GM12878 (cell line): ENCODE data around the gene CLEC16A. TPM values are rescaled to one million over a fixed set of nuclear protein-coding genes. Genes with fewer than 3 reads are reported as not detected.

Experiments used
- ATAC-seq: fragments of 200-7000 bp; cut with Tn5 transposase; 3 replicates; pipeline ENCODE4 v1.9.1; 2020; ENCODE audit warnings: mild to moderate bottlenecking, moderate library complexity
- BruUV-seq: library from RNA; stranded (reverse); fragments of 400-500 nt; replicated peaks from 2 replicates; lab custom pipeline; 2021; lab: Mats Ljungman, UMichigan
- CTCF ChIA-PET: fragments of 300-600 bp; sonication (Branson Sonifier 250); formaldehyde crosslinking; extraction: SDS; loops from one replicate; lab custom pipeline; 2021; ENCODE audit warnings: inconsistent platforms; lab: Yijun Ruan, JAX
- POLR2A ChIA-PET: fragments of 350-600 bp; formaldehyde crosslinking; extraction: SDS; loops from one replicate; lab custom pipeline; 2021; ENCODE audit warnings: inconsistent platforms; lab: Charles Lee
- RAD21 ChIA-PET: fragments of 300-600 bp; sonication (Branson Sonifier 250); formaldehyde crosslinking; loops from one replicate; lab custom pipeline; 2023; ENCODE audit warnings: antibody characterized with exemption; ENCODE audit not compliant: unreplicated experiment; lab: Charles Lee
- SMC1A ChIA-PET: fragments of 300-600 bp; sonication (Branson Sonifier 250); formaldehyde crosslinking; loops from one replicate; lab custom pipeline; 2023; ENCODE audit not compliant: unreplicated experiment, uncharacterized antibody; lab: Charles Lee
- DNase-seq: peaks from one replicate; pipeline ENCODE4 v3.0.0-alpha.2; 2011; ENCODE audit warnings: low read depth, low spot score
- FAIRE-seq: peaks from 3 replicates; lab custom pipeline; 2011; peaks lifted over from hg19 to GRCh38; lab: Jason Lieb, UNC
- H2AFZ ChIP-seq: 2 replicates; pipeline ENCODE4 v1.6.0; 2011; ENCODE audit warnings: low read depth, low read length, control low read depth; ENCODE audit not compliant: control insufficient read depth
- H3K27ac ChIP-seq: 2 replicates; pipeline ENCODE4 v1.5.1; 2011; ENCODE audit warnings: control low read depth; ENCODE audit not compliant: control insufficient read depth, insufficient read depth
- H3K27me3 ChIP-seq, 2 experiments: replicated peaks in 1 of 2; 2 replicates each; pipeline versions ENCODE4 v1.6.0 to v1.6.1; 2011; ENCODE audit warnings: low read length in 1 of 2; ENCODE audit not compliant: control insufficient read depth in 2 of 2, insufficient read depth in 2 of 2
- H3K36me3 ChIP-seq, 2 experiments: 2 replicates each; pipeline ENCODE4 v1.5.1; 2011; ENCODE audit warnings: low read length in 1 of 2; ENCODE audit not compliant: control insufficient read depth in 2 of 2, insufficient read depth in 2 of 2
- H3K4me1 ChIP-seq: 2 replicates; pipeline ENCODE4 v1.6.1; 2011; ENCODE audit warnings: mild to moderate bottlenecking, low read length, moderate library complexity, mixed read lengths; ENCODE audit not compliant: control insufficient read depth, insufficient read depth
- H3K4me2 ChIP-seq: 2 replicates; pipeline ENCODE4 v1.6.0; 2011; ENCODE audit warnings: control low read depth; ENCODE audit not compliant: control insufficient read depth, insufficient read depth
- H3K4me3 ChIP-seq: fragments of 200-600 bp; sonication (generic); 2 replicates; pipeline ENCODE4 v1.5.1; 2016
- H3K79me2 ChIP-seq: 2 replicates; pipeline ENCODE4 v1.6.0; 2011; ENCODE audit warnings: low read length; ENCODE audit not compliant: control insufficient read depth, insufficient read depth
- H3K9ac ChIP-seq: 2 replicates; pipeline ENCODE4 v1.8.0; 2011; ENCODE audit warnings: low read length, control low read depth, mixed read lengths; ENCODE audit not compliant: control insufficient read depth, insufficient read depth
- H3K9me3 ChIP-seq: replicated peaks from 3 replicates; pipeline ENCODE4 v1.5.1; 2011; ENCODE audit warnings: mild to moderate bottlenecking, low read length; ENCODE audit not compliant: control insufficient read depth, insufficient read depth
- H4K20me1 ChIP-seq: 2 replicates; pipeline ENCODE4 v1.6.0; 2011; ENCODE audit not compliant: control insufficient read depth, insufficient read depth
- BHLHE40 ChIP-seq, 2 experiments: fragments of 450-650 bp in 1 of 2; IDR thresholded peaks; 2 replicates each; pipeline ENCODE4 v1.6.1; 2011 to 2017; ENCODE audit warnings: low read depth in 2 of 2, borderline replicate concordance in 1 of 2, improper control_type of control experiment in 1 of 2, low read length in 1 of 2, mild to moderate bottlenecking in 1 of 2
- MEF2B ChIP-seq: fragments of 450-650 bp; IDR thresholded peaks from 2 replicates; pipeline ENCODE4 v1.6.1; 2018; ENCODE audit warnings: mild to moderate bottlenecking, moderate library complexity; ENCODE audit not compliant: partially characterized antibody, poor library complexity, severe bottlenecking
- MXI1 ChIP-seq: fragments of 150-350 bp; IDR thresholded peaks from 2 replicates; pipeline ENCODE4 v1.6.1; 2011; ENCODE audit warnings: low read depth, mild to moderate bottlenecking, inconsistent platforms, low read length, improper control_type of control experiment
- PAX5 ChIP-seq: IDR thresholded peaks from 2 replicates; pipeline ENCODE4 v1.6.1; 2011; ENCODE audit warnings: low read depth, low read length, borderline replicate concordance
- PML ChIP-seq: IDR thresholded peaks from 2 replicates; pipeline ENCODE4 v1.6.1; 2012; ENCODE audit warnings: low read length, inconsistent platforms
- POLR2A ChIP-seq: IDR thresholded peaks from 2 replicates; pipeline ENCODE4 v1.6.1; 2011; ENCODE audit warnings: low read depth, mild to moderate bottlenecking, low read length
- POLR2AphosphoS2 ChIP-seq: IDR thresholded peaks from 2 replicates; pipeline ENCODE4 v1.6.1; 2011; ENCODE audit warnings: low read depth, mild to moderate bottlenecking, low read length, improper control_type of control experiment, moderate library complexity
- POU2F2 ChIP-seq: IDR thresholded peaks from 3 replicates; pipeline ENCODE4 v1.6.1; 2011; ENCODE audit warnings: low read depth, mild to moderate bottlenecking, low read length, borderline replicate concordance
- SP1 ChIP-seq: IDR thresholded peaks from one replicate; pipeline ENCODE4 v1.6.1; 2011; ENCODE audit warnings: low read depth, low read length
- TARDBP ChIP-seq: IDR thresholded peaks from 2 replicates; pipeline ENCODE4 v1.6.1; 2016; ENCODE audit warnings: borderline replicate concordance
- ZBED1 ChIP-seq: IDR thresholded peaks from 2 replicates; pipeline ENCODE4 v1.6.1; 2016; ENCODE audit warnings: borderline replicate concordance
- WGBS: methylation state at CpG from one replicate; pipeline ENCODE4 v1.1.6; 2016; ENCODE audit warnings: low lambda C conversion rate; ENCODE audit not compliant: insufficient replicate concordance, insufficient coverage; ENCODE audit errors: missing lambda C conversion rate; 5-methylcytosine and 5-hydroxymethylcytosine counted together
- in situ Hi-C: fragments of 300-500 bp; cut with MboI; formaldehyde crosslinking; loops from 9 replicates; pipeline ENCODE4 v1.14.3; 2018; ENCODE audit warnings: mixed read lengths
- intact Hi-C: fragments of 100-400 bp; cut with micrococcal nuclease; formaldehyde crosslinking; loops from one replicate; pipeline ENCODE4 v1.14.2; 2022; ENCODE audit not compliant: unreplicated experiment
- polyA plus RNA-seq, 11 experiments: library from polyadenylated mRNA; depleted of rRNA in 4 of 11; unstranded in 6 of 11; stranded (reverse) in 5 of 11; fragments of >200 nt; fragmentation: Nextera tagmentation in 4 of 11; fragmentation: Illumina TruSeq in 1 of 11; extraction: Ambion mirVana in 4 of 11; extraction: Trizol in 1 of 11; gene quantifications; 1 replicate in 1 of 11; 2 replicates in 10 of 11; pipeline versions ENCODE4 v1.2.1 to v1.2.3, GENCODE V29; 2011 to 2016; ENCODE audit warnings: inconsistent platforms in 2 of 11, missing spikeins in 2 of 11, low read depth in 1 of 11
- total RNA-seq, 4 experiments: library from RNA; depleted of rRNA in 3 of 4; stranded (reverse); fragments of >200 nt in 3 of 4; fragmentation: Illumina TruSeq in 1 of 4; extraction: Trizol in 1 of 4; gene quantifications; 2 replicates each; pipeline versions ENCODE4 v1.2.1 to v1.2.3, GENCODE V29; 2013 to 2021
- TF ChIP-seq, protein P1 (sequence below): fragments of 450-650 bp; IDR thresholded peaks from 2 replicates; pipeline ENCODE4 v1.6.1; 2016; ENCODE audit warnings: mild to moderate bottlenecking, moderate library complexity, borderline replicate concordance
- TF ChIP-seq, protein P2 (sequence below): fragments of 450-650 bp; IDR thresholded peaks from 2 replicates; pipeline ENCODE4 v1.6.1; 2017; ENCODE audit warnings: mild to moderate bottlenecking, moderate library complexity

Gene CLEC16A
- total and polyA plus RNA-seq, 10 of the 15 experiments (the other 5 are each of a cell fraction or from before 2014, with no cell fraction given): 1.5 to 28.8 (median 19.2) TPM

DNA sequence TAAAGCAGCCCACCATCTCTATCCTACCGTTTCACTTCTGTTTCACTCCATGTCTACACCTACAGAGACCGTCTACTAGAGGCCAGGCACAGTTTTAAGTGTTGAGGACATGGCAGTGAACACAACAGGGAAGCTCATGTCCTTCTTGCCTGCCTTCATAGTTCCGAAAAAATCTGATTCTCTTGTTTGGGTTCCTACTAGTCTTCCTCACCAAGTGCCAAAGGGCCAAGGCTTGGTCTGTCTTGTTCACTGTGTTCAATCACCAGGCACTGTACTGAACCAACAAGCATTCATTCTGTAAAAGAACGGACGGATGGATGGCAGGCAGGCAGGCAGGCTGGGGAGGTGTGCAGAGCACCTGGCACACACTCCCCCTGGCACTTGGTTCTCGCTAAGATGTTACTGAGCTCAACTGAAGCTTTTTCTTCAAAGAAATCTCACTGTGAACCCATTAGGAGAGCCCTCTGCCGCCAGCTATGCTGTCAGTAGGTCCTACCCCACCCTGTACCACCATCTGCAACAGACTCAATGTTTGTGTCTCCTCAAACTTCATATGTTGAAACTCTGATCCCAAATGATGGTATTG is 4.6 kb upstream of the CLEC16A start (continued):
- no peak for TF ChIP-seq PAX5
- no peak for TF ChIP-seq PML
- TF ChIP-seq BHLHE40 (IDR thresholded peaks at IDR 0.05; ENCODE audit: borderline replicate concordance in 1 of 2, low read depth in 2 of 2, low read length in 1 of 2): no peak
- no peak for TF ChIP-seq SP1
- TF ChIP-seq ZBED1: no peak
- TF ChIP-seq POU2F2: no peak
- no peak for TF ChIP-seq TARDBP

DNA sequence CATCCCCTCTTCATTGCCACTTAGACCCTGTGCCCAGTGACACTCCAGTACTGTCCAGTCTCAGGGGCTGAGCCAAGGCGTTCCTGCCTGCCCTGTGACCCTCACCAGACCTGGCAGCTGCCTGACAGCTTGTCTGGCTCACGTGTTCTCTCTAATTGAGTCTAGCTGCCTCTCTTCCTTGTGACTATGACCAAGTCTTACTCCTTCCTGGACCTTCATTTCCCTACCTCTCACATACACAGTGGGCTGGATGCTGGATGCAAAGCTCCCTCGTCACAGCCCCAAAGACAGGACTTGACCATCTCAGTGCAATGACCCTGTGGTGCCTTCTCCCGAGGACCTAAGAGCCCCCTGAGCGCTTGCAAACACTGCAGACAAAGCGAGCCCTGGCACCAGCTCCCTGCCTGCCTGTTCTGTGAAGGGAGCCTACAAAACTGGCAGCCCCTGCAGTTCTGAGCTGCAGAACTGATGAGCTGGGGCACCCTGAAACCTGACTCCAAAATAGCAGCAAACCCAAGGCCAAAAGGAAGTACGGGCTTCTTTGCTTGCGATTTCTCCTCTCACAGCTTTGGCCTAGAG is 3.8 kb upstream of the CLEC16A start:
- ATAC-seq (no peak), FAIRE-seq (no peak), DNase-seq (no peak)
- ChIA-PET RAD21 (interaction anchor here (0.5 to 7.1 kb wide), 10 partner anchors 9 to 1024 kb away, joined by 3 to 50 read pairs (median 4); partner anchors contain the start of gene NUBP1), SMC1A (interaction anchor here (0.8 to 3.0 kb wide), 16 partner anchors 8 to 770 kb away, joined by 3 to 12 read pairs (median 4); partner anchors contain the start of gene NUBP1), CTCF (interaction anchor here (0.6 to 6.3 kb wide), 11 partner anchors 8 to 653 kb away, joined by 3 to 63 read pairs (median 4); partner anchors contain the start of gene CIITA), POLR2A (interaction anchor here (0.5 to 3.8 kb wide), 7 partner anchors 9 to 653 kb away, joined by 3 to 24 read pairs (median 12); partner anchors contain the start of gene CIITA)
- in situ Hi-C loops: no loop called here
- peaks cover 0 to 2% of the 10 kb centered on the region in 2 experiments; a peak in 2 of 4 replicates for H3K36me3 ChIP-seq
- peak overlapping the region; percentile 98 for H3K4me2 ChIP-seq
- 1% methylated on average over 8 of the region's 8 CpGs for WGBS
- H4K20me1 ChIP-seq: no peaks in the 10 kb centered on the region; the same call in none of the 2 replicates
- peak overlapping the region; percentile 90 for H3K9ac ChIP-seq
- H3K4me3 ChIP-seq: peak overlapping the region; percentile 82
- peaks cover 39% of the 10 kb centered on the region for H3K4me1 ChIP-seq
- BruUV-seq: TSS peak; percentile 64
- intact Hi-C loops: no loop called here
- peak overlapping the region; percentile 71 for H3K27ac ChIP-seq
- peaks cover 66% of the 10 kb centered on the region for H3K79me2 ChIP-seq
- no peaks in the 10 kb centered on the region for H3K9me3 ChIP-seq
- H3K27me3 ChIP-seq: no peaks in the 10 kb centered on the region
- no peak overlapping the region for H2AFZ ChIP-seq
- TF ChIP-seq MXI1 (peak; percentile 62; the same call in 1 of the 2 replicates), POLR2AphosphoS2 (peak; percentile 64; the same call in 1 of the 2 replicates), POLR2A (peak; percentile 33; the same call in 1 of the 2 replicates), BHLHE40 (IDR thresholded peaks at IDR 0.05; ENCODE audit: borderline replicate concordance in 1 of 2, low read depth in 2 of 2, low read length in 1 of 2) (peak; percentile 36 to 69; a peak in 2 of 4 replicates), MEF2B (no peak)
- TF ChIP-seq, protein P1, sequence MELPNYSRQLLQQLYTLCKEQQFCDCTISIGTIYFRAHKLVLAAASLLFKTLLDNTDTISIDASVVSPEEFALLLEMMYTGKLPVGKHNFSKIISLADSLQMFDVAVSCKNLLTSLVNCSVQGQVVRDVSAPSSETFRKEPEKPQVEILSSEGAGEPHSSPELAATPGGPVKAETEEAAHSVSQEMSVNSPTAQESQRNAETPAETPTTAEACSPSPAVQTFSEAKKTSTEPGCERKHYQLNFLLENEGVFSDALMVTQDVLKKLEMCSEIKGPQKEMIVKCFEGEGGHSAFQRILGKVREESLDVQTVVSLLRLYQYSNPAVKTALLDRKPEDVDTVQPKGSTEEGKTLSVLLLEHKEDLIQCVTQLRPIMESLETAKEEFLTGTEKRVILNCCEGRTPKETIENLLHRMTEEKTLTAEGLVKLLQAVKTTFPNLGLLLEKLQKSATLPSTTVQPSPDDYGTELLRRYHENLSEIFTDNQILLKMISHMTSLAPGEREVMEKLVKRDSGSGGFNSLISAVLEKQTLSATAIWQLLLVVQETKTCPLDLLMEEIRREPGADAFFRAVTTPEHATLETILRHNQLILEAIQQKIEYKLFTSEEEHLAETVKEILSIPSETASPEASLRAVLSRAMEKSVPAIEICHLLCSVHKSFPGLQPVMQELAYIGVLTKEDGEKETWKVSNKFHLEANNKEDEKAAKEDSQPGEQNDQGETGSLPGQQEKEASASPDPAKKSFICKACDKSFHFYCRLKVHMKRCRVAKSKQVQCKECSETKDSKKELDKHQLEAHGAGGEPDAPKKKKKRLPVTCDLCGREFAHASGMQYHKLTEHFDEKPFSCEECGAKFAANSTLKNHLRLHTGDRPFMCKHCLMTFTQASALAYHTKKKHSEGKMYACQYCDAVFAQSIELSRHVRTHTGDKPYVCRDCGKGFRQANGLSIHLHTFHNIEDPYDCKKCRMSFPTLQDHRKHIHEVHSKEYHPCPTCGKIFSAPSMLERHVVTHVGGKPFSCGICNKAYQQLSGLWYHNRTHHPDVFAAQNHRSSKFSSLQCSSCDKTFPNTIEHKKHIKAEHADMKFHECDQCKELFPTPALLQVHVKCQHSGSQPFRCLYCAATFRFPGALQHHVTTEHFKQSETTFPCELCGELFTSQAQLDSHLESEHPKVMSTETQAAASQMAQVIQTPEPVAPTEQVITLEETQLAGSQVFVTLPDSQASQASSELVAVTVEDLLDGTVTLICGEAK: no peak
- TF ChIP-seq, protein P2, sequence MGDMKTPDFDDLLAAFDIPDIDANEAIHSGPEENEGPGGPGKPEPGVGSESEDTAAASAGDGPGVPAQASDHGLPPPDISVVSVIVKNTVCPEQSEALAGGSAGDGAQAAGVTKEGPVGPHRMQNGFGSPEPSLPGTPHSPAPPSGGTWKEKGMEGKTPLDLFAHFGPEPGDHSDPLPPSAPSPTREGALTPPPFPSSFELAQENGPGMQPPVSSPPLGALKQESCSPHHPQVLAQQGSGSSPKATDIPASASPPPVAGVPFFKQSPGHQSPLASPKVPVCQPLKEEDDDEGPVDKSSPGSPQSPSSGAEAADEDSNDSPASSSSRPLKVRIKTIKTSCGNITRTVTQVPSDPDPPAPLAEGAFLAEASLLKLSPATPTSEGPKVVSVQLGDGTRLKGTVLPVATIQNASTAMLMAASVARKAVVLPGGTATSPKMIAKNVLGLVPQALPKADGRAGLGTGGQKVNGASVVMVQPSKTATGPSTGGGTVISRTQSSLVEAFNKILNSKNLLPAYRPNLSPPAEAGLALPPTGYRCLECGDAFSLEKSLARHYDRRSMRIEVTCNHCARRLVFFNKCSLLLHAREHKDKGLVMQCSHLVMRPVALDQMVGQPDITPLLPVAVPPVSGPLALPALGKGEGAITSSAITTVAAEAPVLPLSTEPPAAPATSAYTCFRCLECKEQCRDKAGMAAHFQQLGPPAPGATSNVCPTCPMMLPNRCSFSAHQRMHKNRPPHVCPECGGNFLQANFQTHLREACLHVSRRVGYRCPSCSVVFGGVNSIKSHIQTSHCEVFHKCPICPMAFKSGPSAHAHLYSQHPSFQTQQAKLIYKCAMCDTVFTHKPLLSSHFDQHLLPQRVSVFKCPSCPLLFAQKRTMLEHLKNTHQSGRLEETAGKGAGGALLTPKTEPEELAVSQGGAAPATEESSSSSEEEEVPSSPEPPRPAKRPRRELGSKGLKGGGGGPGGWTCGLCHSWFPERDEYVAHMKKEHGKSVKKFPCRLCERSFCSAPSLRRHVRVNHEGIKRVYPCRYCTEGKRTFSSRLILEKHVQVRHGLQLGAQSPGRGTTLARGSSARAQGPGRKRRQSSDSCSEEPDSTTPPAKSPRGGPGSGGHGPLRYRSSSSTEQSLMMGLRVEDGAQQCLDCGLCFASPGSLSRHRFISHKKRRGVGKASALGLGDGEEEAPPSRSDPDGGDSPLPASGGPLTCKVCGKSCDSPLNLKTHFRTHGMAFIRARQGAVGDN: 0 out of 2 replicates have a peak, but pooled peaks have one; percentile 3
